Progenitor cell of endocrine pancreas (in vitro differentiated cells): ENCODE results near the gene CHURC1. TPM values are rescaled to one million over a fixed set of nuclear protein-coding genes. Genes with fewer than 3 reads are reported as not detected.

Source experiments
- DNase-seq: peaks from one replicate; pipeline ENCODE4 v3.0.0; 2021; ENCODE audit warnings: low spot score; ENCODE audit not compliant: unreplicated experiment
- H3K27ac Mint-ChIP-seq: 2 replicates; pipeline ENCODE4 v1.8.0; 2021; ENCODE audit warnings: mild to moderate bottlenecking, moderate library complexity, mixed read lengths
- H3K27me3 Mint-ChIP-seq: 2 replicates; pipeline ENCODE4 v1.8.0; 2021; ENCODE audit warnings: mixed read lengths
- H3K36me3 Mint-ChIP-seq: 2 replicates; pipeline ENCODE4 v1.8.0; 2022; ENCODE audit warnings: mixed read lengths; ENCODE audit not compliant: insufficient read depth
- H3K4me1 Mint-ChIP-seq: 2 replicates; pipeline ENCODE4 v1.8.0; 2021; ENCODE audit warnings: low read depth, mixed read lengths
- H3K4me3 Mint-ChIP-seq: 2 replicates; pipeline ENCODE4 v1.8.0; 2021; ENCODE audit warnings: low read depth, mild to moderate bottlenecking, moderate library complexity, mixed read lengths
- H3K9me3 Mint-ChIP-seq: 2 replicates; pipeline ENCODE4 v1.8.0; 2021; ENCODE audit warnings: low read depth, mixed read lengths
- CTCF ChIP-seq: fragments of 200-600 bp; sonication (generic); IDR thresholded peaks from one replicate; pipeline ENCODE4 v1.5.0; 2021; ENCODE audit warnings: antibody characterized with exemption, mild to moderate bottlenecking; ENCODE audit not compliant: unreplicated experiment
- long read RNA-seq: library from polyadenylated mRNA; unstranded; transcript quantifications from one replicate; pipeline ENCODE4 v2.0.0, GENCODE V29; 2020
- total RNA-seq: library from RNA; stranded (reverse); gene quantifications from 2 replicates; pipeline ENCODE4 v1.2.1, GENCODE V29; 2021

Gene CHURC1
- 37.2 and 43.6 TPM in 2 replicates for total RNA-seq
- long read RNA-seq, transcript CHURC1-203 (4 exons, 2,629 nt), result major isoform, 27 of 52 reads
- long read RNA-seq, transcript CHURC1-207 (2 exons, 571 nt), result minor isoform, 13 of 52 reads
- long read RNA-seq, partial matches to known transcripts, result 0 of 52 reads
- long read RNA-seq, other reads (novel, unspliced or antisense), result 5 of 52 reads

GRCh38 chr14:64914237-64915028 is at the start of gene CHURC1:
TSS of gene CHURC1 (plus strand) at chr14:64914455. CDS start at chr14:64914496, 41 bp downstream.
- Mint-ChIP-seq H3K36me3 (peaks cover 2% of the 10 kb centered on the region), H3K27me3 (peaks cover 5% of the 10 kb centered on the region), H3K4me3 (peak within 1 kb of the TSS; percentile 92), H3K9me3 (no peaks in the 10 kb centered on the region), H3K27ac (peak within 1 kb of the TSS; percentile 95), H3K4me1 (peaks cover 11% of the 10 kb centered on the region)
- peak; percentile 94 for DNase-seq
- no peak for TF ChIP-seq CTCF

GRCh38 chr14:64865109-64865508 is 49.1 kb upstream of the CHURC1 start:
- TF ChIP-seq CTCF, result no peak

GRCh38 chr14:64865992-64866391 is 48.3 kb upstream of the CHURC1 start:
- H3K4me1 Mint-ChIP-seq, result no peaks in the 10 kb centered on the region
- H3K4me3 Mint-ChIP-seq, result no peak overlapping the region
- TF ChIP-seq CTCF, result no peak
- no peak overlapping the region for H3K27ac Mint-ChIP-seq
- H3K9me3 Mint-ChIP-seq, result no peaks in the 10 kb centered on the region
- no peak for DNase-seq
- no peaks in the 10 kb centered on the region for H3K36me3 Mint-ChIP-seq
- H3K27me3 Mint-ChIP-seq, result peaks cover 40% of the 10 kb centered on the region

More at GRCh38 chr14:64865109-64865508, 49.1 kb upstream of the CHURC1 start:
- Mint-ChIP-seq H3K4me3 (no peak overlapping the region), H3K36me3 (no peaks in the 10 kb centered on the region), H3K9me3 (no peaks in the 10 kb centered on the region), H3K4me1 (no peaks in the 10 kb centered on the region), H3K27me3 (peaks cover 34% of the 10 kb centered on the region), H3K27ac (no peak overlapping the region)
- DNase-seq, result no peak

- DNase-seq, result no peak
- TF ChIP-seq CTCF, result no peak
Measured at GRCh38 chr14:64867182-64867581, 47.1 kb upstream of the CHURC1 start.

GRCh38 chr14:64868379-64868778 is 45.9 kb upstream of the CHURC1 start:
- Mint-ChIP-seq H3K27me3 (peaks cover 47% of the 10 kb centered on the region), H3K9me3 (no peaks in the 10 kb centered on the region), H3K36me3 (no peaks in the 10 kb centered on the region), H3K4me3 (no peak overlapping the region), H3K27ac (no peak overlapping the region), H3K4me1 (no peaks in the 10 kb centered on the region)
- no peak for TF ChIP-seq CTCF
- no peak for DNase-seq

More at GRCh38 chr14:64867182-64867581, 47.1 kb upstream of the CHURC1 start:
- Mint-ChIP-seq H3K4me3 (no peak overlapping the region), H3K36me3 (no peaks in the 10 kb centered on the region), H3K27me3 (peaks cover 39% of the 10 kb centered on the region), H3K9me3 (no peaks in the 10 kb centered on the region), H3K27ac (no peak overlapping the region), H3K4me1 (no peaks in the 10 kb centered on the region)
